Mesenchymal stem cell (in vitro differentiated cells and primary cell): ENCODE results near the gene NAALADL2.

Experiments
- DNase-seq: peaks from one replicate; pipeline ENCODE4 v3.0.0-alpha.2; 2013
- H2AFZ ChIP-seq: one replicate; pipeline ENCODE4 v1.6.1; 2013; ENCODE audit warnings: low read depth, mild to moderate bottlenecking, control low read depth, inconsistent platforms, low read length, moderate library complexity
- H2AK5ac ChIP-seq: 2 replicates; pipeline ENCODE4 v1.6.1; 2013; ENCODE audit warnings: low read length, moderate library complexity, mild to moderate bottlenecking, inconsistent platforms; ENCODE audit not compliant: severe bottlenecking
- H2BK120ac ChIP-seq: one replicate; pipeline ENCODE4 v1.6.1; 2013; ENCODE audit warnings: low read depth, mild to moderate bottlenecking, inconsistent platforms, low read length, moderate library complexity
- H2BK12ac ChIP-seq, 2 experiments: one replicate each; pipeline ENCODE4 v1.6.1; 2013; ENCODE audit warnings: inconsistent platforms in 2 of 2, low read length in 2 of 2, mild to moderate bottlenecking in 2 of 2, moderate library complexity in 2 of 2, control low read depth in 1 of 2
- H2BK15ac ChIP-seq: one replicate; pipeline ENCODE4 v1.6.1; 2013; ENCODE audit warnings: mild to moderate bottlenecking, low read depth, inconsistent platforms; ENCODE audit not compliant: poor library complexity, severe bottlenecking
- H2BK5ac ChIP-seq: 2 replicates; pipeline ENCODE4 v1.6.1; 2013; ENCODE audit warnings: low read depth, mild to moderate bottlenecking, low read length, control low read depth, inconsistent platforms; ENCODE audit not compliant: poor library complexity, severe bottlenecking
- H3K14ac ChIP-seq, 2 experiments: one replicate each; pipeline ENCODE4 v1.6.1; 2013; ENCODE audit warnings: inconsistent platforms in 2 of 2, low read length in 2 of 2, control low read depth in 1 of 2, mild to moderate bottlenecking in 1 of 2, moderate library complexity in 1 of 2
- H3K18ac ChIP-seq, 2 experiments: one replicate each; pipeline ENCODE4 v1.6.1; 2013; ENCODE audit warnings: inconsistent platforms in 2 of 2, low read length in 2 of 2, control low read depth in 1 of 2, low read depth in 1 of 2, mild to moderate bottlenecking in 1 of 2
- H3K23ac ChIP-seq, 2 experiments: one replicate each; pipeline ENCODE4 v1.6.1; 2013; ENCODE audit warnings: inconsistent platforms in 2 of 2, low read length in 2 of 2, mild to moderate bottlenecking in 2 of 2, moderate library complexity in 2 of 2, control low read depth in 1 of 2
- H3K27ac ChIP-seq: 2 replicates; pipeline ENCODE4 v1.5.1; 2013; ENCODE audit warnings: mild to moderate bottlenecking, moderate library complexity, low read length, control low read depth, inconsistent platforms; ENCODE audit not compliant: poor library complexity, severe bottlenecking
- H3K27me3 ChIP-seq, 2 experiments: 2 replicates each; pipeline versions ENCODE4 v1.6.1 to v1.7.0; 2013; ENCODE audit warnings: low read length in 2 of 2, mild to moderate bottlenecking in 2 of 2, moderate library complexity in 2 of 2, control low read depth in 1 of 2, inconsistent platforms in 1 of 2; ENCODE audit not compliant: control insufficient read depth in 1 of 2, insufficient read depth in 1 of 2
- H3K36me3 ChIP-seq, 2 experiments: 2 replicates each; pipeline versions ENCODE4 v1.6.1 to v1.7.0; 2013; ENCODE audit warnings: low read length in 2 of 2, control low read depth in 1 of 2, inconsistent platforms in 1 of 2, low read depth in 1 of 2, mild to moderate bottlenecking in 1 of 2; ENCODE audit not compliant: insufficient read depth in 2 of 2, control insufficient read depth in 1 of 2
- H3K4ac ChIP-seq, 2 experiments: one replicate each; pipeline ENCODE4 v1.6.1; 2013; ENCODE audit warnings: inconsistent platforms in 2 of 2, low read length in 2 of 2, mild to moderate bottlenecking in 2 of 2, moderate library complexity in 2 of 2, control low read depth in 1 of 2, low read depth in 1 of 2
- H3K4me1 ChIP-seq: 2 replicates; pipeline ENCODE4 v1.6.1; 2013; ENCODE audit warnings: low read depth, low read length, control low read depth; ENCODE audit not compliant: control insufficient read depth, insufficient read depth
- H3K4me2 ChIP-seq: 2 replicates; pipeline ENCODE4 v1.6.1; 2013; ENCODE audit warnings: low read length, mild to moderate bottlenecking, inconsistent platforms; ENCODE audit not compliant: poor library complexity, severe bottlenecking
- H3K4me3 ChIP-seq, 2 experiments: 2 replicates each; pipeline versions ENCODE4 v1.5.1 to v1.7.0; 2013; ENCODE audit warnings: low read length in 2 of 2, mild to moderate bottlenecking in 2 of 2, control low read depth in 1 of 2, low read depth in 1 of 2; ENCODE audit not compliant: insufficient read depth in 1 of 2
- H3K79me1 ChIP-seq: replicated peaks from 2 replicates; pipeline ENCODE4 v1.6.1; 2013; ENCODE audit warnings: mild to moderate bottlenecking, control low read depth, low read length, inconsistent platforms; ENCODE audit not compliant: poor library complexity, severe bottlenecking
- H3K9ac ChIP-seq: 2 replicates; pipeline ENCODE4 v1.7.0; 2013; ENCODE audit warnings: mild to moderate bottlenecking, low read length, moderate library complexity
- H3K9me3 ChIP-seq: 2 replicates; pipeline ENCODE4 v1.7.0; 2013; ENCODE audit warnings: mild to moderate bottlenecking, low read length; ENCODE audit not compliant: control insufficient read depth
- H4K8ac ChIP-seq: one replicate; pipeline ENCODE4 v1.6.1; 2013; ENCODE audit warnings: inconsistent platforms, mild to moderate bottlenecking, low read length, moderate library complexity
- H4K91ac ChIP-seq: one replicate; pipeline ENCODE4 v1.6.1; 2013; ENCODE audit warnings: mild to moderate bottlenecking, low read length, inconsistent platforms
- WGBS: methylation state at CpG from one replicate; pipeline ENCODE4 v1.1.7; 2013; ENCODE audit warnings: mixed read lengths; 5-methylcytosine and 5-hydroxymethylcytosine counted together

The NAALADL2 gene

GRCh38 chr3:175485436-175485835, 626.3 kb downstream of the NAALADL2 start:
- Histone ChIP-seq H3K4me3 (no peak overlapping the region), H3K14ac (no peak overlapping the region), H3K27ac (no peak overlapping the region), H2BK5ac (no peak overlapping the region), H3K4me2 (no peak overlapping the region), H3K4ac (no peak overlapping the region), H4K91ac (no peak overlapping the region), H2BK15ac (no peak overlapping the region), H3K79me1 (no peaks in the 10 kb centered on the region), H3K27me3 (no peaks in the 10 kb centered on the region), H3K23ac (no peak overlapping the region), H2AFZ (no peak overlapping the region), H3K18ac (no peak overlapping the region), H2BK120ac (no peak overlapping the region), H3K4me1 (peaks cover 1% of the 10 kb centered on the region), H2AK5ac (no peak overlapping the region), H3K36me3 (no peaks in the 10 kb centered on the region), H4K8ac (no peak overlapping the region), H3K9ac (no peak overlapping the region), H2BK12ac (no peak overlapping the region), H3K9me3 (no peaks in the 10 kb centered on the region)
- DNase-seq: no peak
- 98% methylated on average over 1 of the region's 1 CpG for WGBS

GRCh38 chr3:175486255-175486654, 627.1 kb downstream of the NAALADL2 start:
- no peaks in the 10 kb centered on the region for H3K79me1 ChIP-seq
- no peak overlapping the region for H3K4me3 ChIP-seq
- no peak overlapping the region for H3K27ac ChIP-seq
- H2BK12ac ChIP-seq: no peak overlapping the region
- no peak overlapping the region for H2AFZ ChIP-seq
- no peaks in the 10 kb centered on the region for H3K27me3 ChIP-seq
- no peak overlapping the region for H3K14ac ChIP-seq
- H2AK5ac ChIP-seq: no peak overlapping the region
- H2BK5ac ChIP-seq: no peak overlapping the region
- peaks cover 1% of the 10 kb centered on the region for H3K4me1 ChIP-seq
- H3K36me3 ChIP-seq: no peaks in the 10 kb centered on the region
- DNase-seq: no peak
- H3K4ac ChIP-seq: no peak overlapping the region
- no peak overlapping the region for H3K23ac ChIP-seq
- WGBS: 84% methylated on average over 5 of the region's 6 CpGs
- no peak overlapping the region for H3K4me2 ChIP-seq
- H3K18ac ChIP-seq: no peak overlapping the region
- no peaks in the 10 kb centered on the region for H3K9me3 ChIP-seq
- H3K9ac ChIP-seq: no peak overlapping the region
- H4K91ac ChIP-seq: no peak overlapping the region
- H4K8ac ChIP-seq: no peak overlapping the region
- no peak overlapping the region for H2BK15ac ChIP-seq
- no peak overlapping the region for H2BK120ac ChIP-seq

DNA sequence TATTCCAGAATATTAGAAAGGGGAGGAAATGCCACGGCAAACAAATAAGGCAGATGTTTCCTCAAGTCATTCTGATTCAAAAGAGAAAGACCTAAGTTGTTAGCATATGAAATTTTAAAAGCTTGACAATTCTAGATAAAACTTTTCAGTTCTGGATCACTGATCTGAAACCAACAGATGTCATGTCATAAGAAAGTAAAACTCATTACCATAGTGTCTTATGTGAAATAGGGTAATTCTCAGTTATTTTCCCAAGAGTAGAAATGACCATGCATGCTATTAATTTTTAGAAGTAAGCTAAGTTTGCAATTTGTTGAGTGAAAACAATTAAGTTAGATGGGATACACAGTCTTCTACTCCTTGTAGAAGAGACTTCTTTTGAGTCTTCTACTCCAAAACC, 630.3 kb downstream of the NAALADL2 start:
- H3K27me3 ChIP-seq: no peaks in the 10 kb centered on the region
- H3K9ac ChIP-seq: no peak overlapping the region
- H3K4me2 ChIP-seq: no peak overlapping the region
- H3K4me3 ChIP-seq: no peak overlapping the region
- no peak overlapping the region for H2BK15ac ChIP-seq
- H3K18ac ChIP-seq: no peak overlapping the region
- H2BK12ac ChIP-seq: no peak overlapping the region
- H3K4ac ChIP-seq: no peak overlapping the region
- H3K36me3 ChIP-seq: no peaks in the 10 kb centered on the region
- no peak overlapping the region for H3K14ac ChIP-seq
- no peak overlapping the region for H2BK120ac ChIP-seq
- no peak overlapping the region for H3K23ac ChIP-seq
- H2AFZ ChIP-seq: no peak overlapping the region
- peaks cover 1% of the 10 kb centered on the region for H3K4me1 ChIP-seq
- no peak overlapping the region for H2AK5ac ChIP-seq
- no peaks in the 10 kb centered on the region for H3K79me1 ChIP-seq
- no peak for DNase-seq
- H3K27ac ChIP-seq: no peak overlapping the region
- no CpG with 5 or more reads among the region's 1 CpG for WGBS
- H3K9me3 ChIP-seq: no peaks in the 10 kb centered on the region
- no peak overlapping the region for H2BK5ac ChIP-seq
- H4K8ac ChIP-seq: no peak overlapping the region
- no peak overlapping the region for H4K91ac ChIP-seq

DNA sequence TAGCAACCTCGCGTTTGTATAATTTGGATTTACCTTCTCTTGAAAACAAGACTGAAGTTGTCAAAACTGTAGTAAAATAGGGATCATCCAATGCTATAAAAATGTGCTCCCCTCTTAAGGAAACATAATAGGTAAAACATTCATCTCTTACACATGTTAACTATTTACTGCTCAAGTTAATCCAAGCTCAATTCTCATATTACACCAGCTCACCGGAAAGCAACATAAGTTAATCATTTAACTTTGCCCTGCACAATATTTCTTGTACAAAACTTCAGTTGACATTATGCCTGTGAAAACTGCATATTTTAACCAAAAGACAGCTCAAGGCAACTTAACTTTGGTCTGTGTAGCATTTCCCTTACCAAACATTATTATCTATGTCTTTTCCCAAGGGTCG, 634.2 kb downstream of the NAALADL2 start:
- Histone ChIP-seq H2BK120ac (no peak overlapping the region), H3K27me3 (no peaks in the 10 kb centered on the region), H3K9ac (no peak overlapping the region), H3K79me1 (no peaks in the 10 kb centered on the region), H2AK5ac (no peak overlapping the region), H3K9me3 (no peaks in the 10 kb centered on the region), H2AFZ (no peak overlapping the region), H3K36me3 (no peaks in the 10 kb centered on the region), H3K23ac (no peak overlapping the region), H4K91ac (no peak overlapping the region), H3K27ac (peak overlapping the region; percentile 79), H2BK12ac (no peak overlapping the region), H3K4me3 (no peak overlapping the region), H2BK5ac (no peak overlapping the region), H3K14ac (no peak overlapping the region), H3K18ac (no peak overlapping the region), H3K4ac (no peak overlapping the region), H3K4me2 (peak overlapping the region; percentile 29), H3K4me1 (peaks cover 1% of the 10 kb centered on the region), H4K8ac (no peak overlapping the region), H2BK15ac (no peak overlapping the region)
- no peak for DNase-seq
- WGBS: 88% methylated on average over 1 of the region's 4 CpGs
